ENCODE data around the gene VCAN.

VCAN gene

GRCh38 chr5:83530193-83530592, 58.6 kb downstream of the VCAN start:
- no peak for DNase-seq (ENCODE audit: low spot score in 2 of 2)
- Mint-ChIP-seq H3K27ac (ENCODE audit: low read depth) (no peak overlapping the region), H3K36me3 (ENCODE audit: insufficient read depth) (no peaks in the 10 kb centered on the region), H3K4me1 (no peaks in the 10 kb centered on the region), H3K9me3 (no peaks in the 10 kb centered on the region), H3K27me3 (no peaks in the 10 kb centered on the region), H3K4me3 (no peak overlapping the region)
- no peak for ATAC-seq (replicated peaks; ENCODE audit: extremely low read depth, poor library complexity, severe bottlenecking)

- Mint-ChIP-seq H3K9me3 (no peaks in the 10 kb centered on the region), H3K27me3 (no peaks in the 10 kb centered on the region), H3K4me1 (no peaks in the 10 kb centered on the region), H3K4me3 (no peak overlapping the region), H3K36me3 (ENCODE audit: insufficient read depth) (no peaks in the 10 kb centered on the region), H3K27ac (ENCODE audit: low read depth) (no peak overlapping the region)
- no peak for DNase-seq (ENCODE audit: low spot score in 2 of 2)
- ATAC-seq (replicated peaks; ENCODE audit: extremely low read depth, poor library complexity, severe bottlenecking), result no peak
Observed at GRCh38 chr5:83531661-83532060, 60.1 kb downstream of the VCAN start.

- no peak overlapping the region for H3K4me3 Mint-ChIP-seq
- H3K9me3 Mint-ChIP-seq, result peaks cover 6% of the 10 kb centered on the region
- H3K27ac Mint-ChIP-seq (ENCODE audit: low read depth), result no peak overlapping the region
- H3K27me3 Mint-ChIP-seq, result peaks cover 12% of the 10 kb centered on the region
- peaks cover 6% of the 10 kb centered on the region for H3K4me1 Mint-ChIP-seq
- ATAC-seq (replicated peaks; ENCODE audit: extremely low read depth, poor library complexity, severe bottlenecking) (no peak), DNase-seq (ENCODE audit: low spot score in 2 of 2) (no peak)
- no peaks in the 10 kb centered on the region for H3K36me3 Mint-ChIP-seq (ENCODE audit: insufficient read depth)
Observed at GRCh38 chr5:83538786-83539462, 67.4 kb downstream of the VCAN start.

GRCh38 chr5:83539463-83539790, 67.9 kb downstream of the VCAN start:
- Mint-ChIP-seq H3K27ac (ENCODE audit: low read depth) (no peak overlapping the region), H3K4me1 (peaks cover 6% of the 10 kb centered on the region), H3K9me3 (peaks cover 6% of the 10 kb centered on the region), H3K4me3 (no peak overlapping the region), H3K36me3 (ENCODE audit: insufficient read depth) (no peaks in the 10 kb centered on the region), H3K27me3 (peaks cover 12% of the 10 kb centered on the region)
- DNase-seq (ENCODE audit: low spot score in 2 of 2) (no peak), ATAC-seq (replicated peaks; ENCODE audit: extremely low read depth, poor library complexity, severe bottlenecking) (no peak)

GRCh38 chr5:83540105-83540504, 68.6 kb downstream of the VCAN start:
- Mint-ChIP-seq H3K27ac (ENCODE audit: low read depth) (no peak overlapping the region), H3K4me1 (peaks cover 6% of the 10 kb centered on the region), H3K27me3 (peaks cover 12% of the 10 kb centered on the region), H3K9me3 (peaks cover 6% of the 10 kb centered on the region), H3K36me3 (ENCODE audit: insufficient read depth) (no peaks in the 10 kb centered on the region), H3K4me3 (no peak overlapping the region)
- DNase-seq (ENCODE audit: low spot score in 2 of 2) (no peak), ATAC-seq (replicated peaks; ENCODE audit: extremely low read depth, poor library complexity, severe bottlenecking) (no peak)

- H3K4me1 Mint-ChIP-seq, result peaks cover 6% of the 10 kb centered on the region
- peaks cover 6% of the 10 kb centered on the region for H3K9me3 Mint-ChIP-seq
- H3K27me3 Mint-ChIP-seq, result peaks cover 12% of the 10 kb centered on the region
- ATAC-seq (replicated peaks; ENCODE audit: extremely low read depth, poor library complexity, severe bottlenecking), result no peak
- no peak overlapping the region for H3K4me3 Mint-ChIP-seq
- DNase-seq (ENCODE audit: low spot score in 2 of 2), result no peak
- no peaks in the 10 kb centered on the region for H3K36me3 Mint-ChIP-seq (ENCODE audit: insufficient read depth)
- H3K27ac Mint-ChIP-seq (ENCODE audit: low read depth), result no peak overlapping the region
Observed at GRCh38 chr5:83540783-83541182, 69.2 kb downstream of the VCAN start.

- H3K36me3 Mint-ChIP-seq (ENCODE audit: insufficient read depth), result no peaks in the 10 kb centered on the region
Observed at GRCh38 chr5:83542839-83543238, 71.3 kb downstream of the VCAN start.

GRCh38 chr5:83543898-83544297, 72.4 kb downstream of the VCAN start:
- Mint-ChIP-seq H3K4me3 (no peak overlapping the region), H3K27ac (ENCODE audit: low read depth) (no peak overlapping the region), H3K9me3 (no peaks in the 10 kb centered on the region), H3K36me3 (ENCODE audit: insufficient read depth) (no peaks in the 10 kb centered on the region), H3K27me3 (no peaks in the 10 kb centered on the region), H3K4me1 (peaks cover 6% of the 10 kb centered on the region)
- DNase-seq (ENCODE audit: low spot score in 2 of 2) (no peak), ATAC-seq (replicated peaks; ENCODE audit: extremely low read depth, poor library complexity, severe bottlenecking) (no peak)

More at GRCh38 chr5:83542839-83543238, 71.3 kb downstream of the VCAN start:
- peaks cover 6% of the 10 kb centered on the region for H3K4me1 Mint-ChIP-seq
- H3K4me3 Mint-ChIP-seq, result no peak overlapping the region
- H3K9me3 Mint-ChIP-seq, result peaks cover 4% of the 10 kb centered on the region
- H3K27ac Mint-ChIP-seq (ENCODE audit: low read depth), result no peak overlapping the region
- ATAC-seq (replicated peaks; ENCODE audit: extremely low read depth, poor library complexity, severe bottlenecking) (no peak), DNase-seq (ENCODE audit: low spot score in 2 of 2) (no peak)
- H3K27me3 Mint-ChIP-seq, result peaks cover 8% of the 10 kb centered on the region

GRCh38 chr5:83547161-83547560, 75.6 kb downstream of the VCAN start:
- Mint-ChIP-seq H3K4me3 (no peak overlapping the region), H3K9me3 (no peaks in the 10 kb centered on the region), H3K27me3 (no peaks in the 10 kb centered on the region), H3K4me1 (no peaks in the 10 kb centered on the region), H3K36me3 (ENCODE audit: insufficient read depth) (no peaks in the 10 kb centered on the region), H3K27ac (ENCODE audit: low read depth) (no peak overlapping the region)
- no peak for ATAC-seq (replicated peaks; ENCODE audit: extremely low read depth, poor library complexity, severe bottlenecking)
- no peak for DNase-seq (ENCODE audit: low spot score in 2 of 2)

GRCh38 chr5:83547889-83548288, 76.3 kb downstream of the VCAN start:
- DNase-seq (ENCODE audit: low spot score in 2 of 2) (no peak), ATAC-seq (replicated peaks; ENCODE audit: extremely low read depth, poor library complexity, severe bottlenecking) (no peak)
- Mint-ChIP-seq H3K36me3 (ENCODE audit: insufficient read depth) (no peaks in the 10 kb centered on the region), H3K27me3 (no peaks in the 10 kb centered on the region), H3K4me3 (no peak overlapping the region), H3K27ac (ENCODE audit: low read depth) (no peak overlapping the region), H3K9me3 (no peaks in the 10 kb centered on the region), H3K4me1 (no peaks in the 10 kb centered on the region)

- Mint-ChIP-seq H3K9me3 (no peaks in the 10 kb centered on the region), H3K27ac (ENCODE audit: low read depth) (no peak overlapping the region), H3K4me1 (no peaks in the 10 kb centered on the region), H3K4me3 (no peak overlapping the region), H3K27me3 (no peaks in the 10 kb centered on the region), H3K36me3 (ENCODE audit: insufficient read depth) (no peaks in the 10 kb centered on the region)
- ATAC-seq (replicated peaks; ENCODE audit: extremely low read depth, poor library complexity, severe bottlenecking) (no peak), DNase-seq (ENCODE audit: low spot score in 2 of 2) (no peak)
Observed at GRCh38 chr5:83548581-83548980, 77.0 kb downstream of the VCAN start.

- Mint-ChIP-seq H3K4me3 (no peak overlapping the region), H3K27me3 (no peaks in the 10 kb centered on the region), H3K27ac (ENCODE audit: low read depth) (no peak overlapping the region), H3K4me1 (no peaks in the 10 kb centered on the region), H3K9me3 (no peaks in the 10 kb centered on the region), H3K36me3 (ENCODE audit: insufficient read depth) (no peaks in the 10 kb centered on the region)
- ATAC-seq (replicated peaks; ENCODE audit: extremely low read depth, poor library complexity, severe bottlenecking), result no peak
- no peak for DNase-seq (ENCODE audit: low spot score in 2 of 2)
Observed at GRCh38 chr5:83549076-83549475, 77.5 kb downstream of the VCAN start.

- DNase-seq (ENCODE audit: low spot score in 2 of 2) (no peak), ATAC-seq (replicated peaks; ENCODE audit: extremely low read depth, poor library complexity, severe bottlenecking) (no peak)
- no peak overlapping the region for H3K27ac Mint-ChIP-seq (ENCODE audit: low read depth)
- H3K4me1 Mint-ChIP-seq, result no peaks in the 10 kb centered on the region
- no peak overlapping the region for H3K4me3 Mint-ChIP-seq
- H3K27me3 Mint-ChIP-seq, result no peaks in the 10 kb centered on the region
- H3K36me3 Mint-ChIP-seq (ENCODE audit: insufficient read depth), result no peaks in the 10 kb centered on the region
- H3K9me3 Mint-ChIP-seq, result no peaks in the 10 kb centered on the region
Observed at GRCh38 chr5:83549674-83550073, 78.1 kb downstream of the VCAN start.

GRCh38 chr5:83551821-83552220, 80.3 kb downstream of the VCAN start:
- no peak overlapping the region for H3K4me3 Mint-ChIP-seq
- ATAC-seq (replicated peaks; ENCODE audit: extremely low read depth, poor library complexity, severe bottlenecking) (no peak), DNase-seq (ENCODE audit: low spot score in 2 of 2) (no peak)
- no peaks in the 10 kb centered on the region for H3K27me3 Mint-ChIP-seq
- H3K36me3 Mint-ChIP-seq (ENCODE audit: insufficient read depth), result no peaks in the 10 kb centered on the region
- H3K9me3 Mint-ChIP-seq, result no peaks in the 10 kb centered on the region
- H3K27ac Mint-ChIP-seq (ENCODE audit: low read depth), result no peak overlapping the region
- H3K4me1 Mint-ChIP-seq, result no peaks in the 10 kb centered on the region

Measured in central memory CD8-positive, alpha-beta T cell (primary cell).